ENCODE measurements around the gene ARHGAP40.

DNA sequence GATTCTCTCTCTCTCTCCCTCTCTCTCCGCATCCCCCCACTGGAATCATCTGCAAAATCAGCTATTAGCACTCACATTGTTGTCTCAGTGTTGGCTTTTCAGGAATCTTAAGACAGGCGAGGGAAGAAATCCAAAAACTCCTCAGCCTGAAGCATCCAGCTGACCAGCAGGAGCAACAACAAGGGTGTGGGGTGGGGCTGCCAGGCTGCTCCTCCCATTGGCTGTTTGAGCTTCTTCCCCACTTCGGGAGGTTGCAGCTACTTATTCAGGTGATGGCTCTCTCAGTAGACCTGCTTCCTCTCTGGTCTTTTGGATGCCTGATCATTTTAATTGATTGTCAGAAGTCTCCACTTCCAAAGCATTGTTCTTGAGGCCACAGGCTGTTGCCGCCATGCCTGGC is 98.5 kb downstream of the ARHGAP40 start:
- TF ChIP-seq, protein P1, sequence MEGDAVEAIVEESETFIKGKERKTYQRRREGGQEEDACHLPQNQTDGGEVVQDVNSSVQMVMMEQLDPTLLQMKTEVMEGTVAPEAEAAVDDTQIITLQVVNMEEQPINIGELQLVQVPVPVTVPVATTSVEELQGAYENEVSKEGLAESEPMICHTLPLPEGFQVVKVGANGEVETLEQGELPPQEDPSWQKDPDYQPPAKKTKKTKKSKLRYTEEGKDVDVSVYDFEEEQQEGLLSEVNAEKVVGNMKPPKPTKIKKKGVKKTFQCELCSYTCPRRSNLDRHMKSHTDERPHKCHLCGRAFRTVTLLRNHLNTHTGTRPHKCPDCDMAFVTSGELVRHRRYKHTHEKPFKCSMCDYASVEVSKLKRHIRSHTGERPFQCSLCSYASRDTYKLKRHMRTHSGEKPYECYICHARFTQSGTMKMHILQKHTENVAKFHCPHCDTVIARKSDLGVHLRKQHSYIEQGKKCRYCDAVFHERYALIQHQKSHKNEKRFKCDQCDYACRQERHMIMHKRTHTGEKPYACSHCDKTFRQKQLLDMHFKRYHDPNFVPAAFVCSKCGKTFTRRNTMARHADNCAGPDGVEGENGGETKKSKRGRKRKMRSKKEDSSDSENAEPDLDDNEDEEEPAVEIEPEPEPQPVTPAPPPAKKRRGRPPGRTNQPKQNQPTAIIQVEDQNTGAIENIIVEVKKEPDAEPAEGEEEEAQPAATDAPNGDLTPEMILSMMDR (tag by site-specific recombination; IDR thresholded peaks at IDR 0.05), result no peak
- TF ChIP-seq, protein P2, sequence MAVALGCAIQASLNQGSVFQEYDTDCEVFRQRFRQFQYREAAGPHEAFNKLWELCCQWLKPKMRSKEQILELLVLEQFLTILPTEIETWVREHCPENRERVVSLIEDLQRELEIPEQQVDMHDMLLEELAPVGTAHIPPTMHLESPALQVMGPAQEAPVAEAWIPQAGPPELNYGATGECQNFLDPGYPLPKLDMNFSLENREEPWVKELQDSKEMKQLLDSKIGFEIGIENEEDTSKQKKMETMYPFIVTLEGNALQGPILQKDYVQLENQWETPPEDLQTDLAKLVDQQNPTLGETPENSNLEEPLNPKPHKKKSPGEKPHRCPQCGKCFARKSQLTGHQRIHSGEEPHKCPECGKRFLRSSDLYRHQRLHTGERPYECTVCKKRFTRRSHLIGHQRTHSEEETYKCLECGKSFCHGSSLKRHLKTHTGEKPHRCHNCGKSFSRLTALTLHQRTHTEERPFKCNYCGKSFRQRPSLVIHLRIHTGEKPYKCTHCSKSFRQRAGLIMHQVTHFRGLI (tag by site-specific recombination; IDR thresholded peaks at IDR 0.05), result no peak
- no peak for TF ChIP-seq ZBTB7A (tag by site-specific recombination; IDR thresholded peaks at IDR 0.05; ENCODE audit: low read depth)
- no peak for TF ChIP-seq BCL11A (tag by site-specific recombination; IDR thresholded peaks at IDR 0.05; ENCODE audit: low read depth)
- no peak for TF ChIP-seq ZNF677 (tag by site-specific recombination; IDR thresholded peaks at IDR 0.05)
- TF ChIP-seq MYNN (tag by site-specific recombination; IDR thresholded peaks at IDR 0.05; ENCODE audit: borderline replicate concordance), result no peak
- TF ChIP-seq, protein P3, sequence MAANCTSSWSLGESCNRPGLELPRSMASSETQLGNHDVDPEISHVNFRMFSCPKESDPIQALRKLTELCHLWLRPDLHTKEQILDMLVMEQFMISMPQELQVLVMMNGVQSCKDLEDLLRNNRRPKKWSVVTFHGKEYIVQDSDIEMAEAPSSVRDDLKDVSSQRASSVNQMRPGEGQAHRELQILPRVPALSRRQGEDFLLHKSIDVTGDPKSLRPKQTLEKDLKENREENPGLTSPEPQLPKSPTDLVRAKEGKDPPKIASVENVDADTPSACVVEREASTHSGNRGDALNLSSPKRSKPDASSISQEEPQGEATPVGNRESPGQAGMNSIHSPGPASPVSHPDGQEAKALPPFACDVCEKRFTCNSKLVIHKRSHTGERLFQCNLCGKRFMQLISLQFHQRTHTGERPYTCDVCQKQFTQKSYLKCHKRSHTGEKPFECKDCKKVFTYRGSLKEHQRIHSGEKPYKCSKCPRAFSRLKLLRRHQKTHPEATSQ (tag by site-specific recombination; IDR thresholded peaks at IDR 0.05), result no peak
- no peak for TF ChIP-seq ZNF558 (tag by site-specific recombination; IDR thresholded peaks at IDR 0.05)
